GM19455 (cell line): ENCODE measurements around the gene FOXJ3.
A peak's percentile ranks its signal among the peaks of the same experiment; 100 is the strongest.

Source experiments
- ATAC-seq: cut with Tn5 transposase; IDR thresholded peaks from one replicate; pipeline ENCODE4 v1.9.1; 2021; ENCODE audit not compliant: unreplicated experiment

Gene FOXJ3

GRCh38 chr1:42335050-42335808, at the start of gene FOXJ3:
Gene FOXJ3 (minus strand): TSS chr1:42335235. CDS start chr1:42311093, 24,142 bp downstream.
- peak; percentile 73 for ATAC-seq

DNA sequence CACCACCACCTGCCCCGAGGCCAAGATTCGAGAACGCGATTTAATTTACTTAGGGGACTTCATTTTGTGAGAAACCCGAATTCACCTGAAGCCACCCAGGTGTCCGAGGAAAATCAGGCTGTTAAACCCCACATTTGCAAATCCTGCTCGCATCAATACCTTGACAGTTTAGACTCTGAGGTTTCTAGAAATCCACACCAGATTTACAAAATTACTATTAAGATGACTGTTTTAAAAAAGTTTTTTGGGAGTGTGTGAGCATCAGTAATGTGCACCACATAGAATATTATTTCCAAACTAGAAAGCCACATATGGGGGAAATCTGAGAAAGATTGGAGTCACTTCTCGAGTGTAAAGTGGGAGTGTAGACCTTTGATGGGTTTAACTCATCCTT, 46.2 kb upstream of the FOXJ3 start:
- no peak for ATAC-seq

- peak; percentile 89 for ATAC-seq
These were observed 45.7 kb upstream of the FOXJ3 start, which contains the start of gene RIMKLA for GRCh38 chr1:42380586-42381279. Gene RIMKLA (plus strand): TSS chr1:42380792. CDS start chr1:42380935, 143 bp downstream.

GRCh38 chr1:42379794-42380585, 45.0 kb upstream of the FOXJ3 start:
- peak; percentile 57 for ATAC-seq

- no peak for ATAC-seq
These were observed 37.8 kb upstream of the FOXJ3 start for GRCh38 chr1:42372796-42373195.

DNA sequence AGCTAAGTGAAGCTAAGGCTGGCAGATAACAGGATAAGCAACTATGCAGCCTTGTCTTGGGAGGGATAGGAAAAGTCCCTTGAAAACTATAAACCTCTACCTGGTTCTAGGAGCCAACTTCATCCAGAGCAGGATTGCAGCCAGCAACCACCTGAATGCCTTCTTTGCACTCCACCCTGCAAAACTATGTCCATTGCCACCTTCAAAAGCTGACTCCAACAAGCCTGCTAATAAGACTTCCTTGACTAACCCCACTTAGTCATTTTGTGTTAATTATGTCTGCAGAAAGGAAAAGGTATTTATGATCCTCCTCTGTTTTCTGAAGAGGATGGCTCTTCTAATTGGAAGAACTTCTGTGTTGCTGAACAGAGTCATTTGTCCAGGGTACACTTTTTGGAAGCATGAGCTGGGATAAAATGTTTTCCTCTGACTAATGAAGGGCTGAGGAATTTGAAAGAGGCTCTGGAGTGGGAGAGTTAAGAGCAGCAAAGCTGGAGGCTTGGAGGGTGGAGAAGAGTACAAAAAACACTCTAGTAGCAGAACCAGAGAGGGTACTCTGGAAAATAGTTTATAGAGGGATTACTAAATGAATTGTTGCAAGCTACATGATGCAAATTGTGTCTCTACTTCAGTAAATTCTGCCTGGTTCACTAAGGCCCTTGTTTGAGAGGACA, 36.0 kb upstream of the FOXJ3 start:
- no peak for ATAC-seq

- no peak for ATAC-seq
These were observed 34.4 kb upstream of the FOXJ3 start for GRCh38 chr1:42369471-42369870.

DNA sequence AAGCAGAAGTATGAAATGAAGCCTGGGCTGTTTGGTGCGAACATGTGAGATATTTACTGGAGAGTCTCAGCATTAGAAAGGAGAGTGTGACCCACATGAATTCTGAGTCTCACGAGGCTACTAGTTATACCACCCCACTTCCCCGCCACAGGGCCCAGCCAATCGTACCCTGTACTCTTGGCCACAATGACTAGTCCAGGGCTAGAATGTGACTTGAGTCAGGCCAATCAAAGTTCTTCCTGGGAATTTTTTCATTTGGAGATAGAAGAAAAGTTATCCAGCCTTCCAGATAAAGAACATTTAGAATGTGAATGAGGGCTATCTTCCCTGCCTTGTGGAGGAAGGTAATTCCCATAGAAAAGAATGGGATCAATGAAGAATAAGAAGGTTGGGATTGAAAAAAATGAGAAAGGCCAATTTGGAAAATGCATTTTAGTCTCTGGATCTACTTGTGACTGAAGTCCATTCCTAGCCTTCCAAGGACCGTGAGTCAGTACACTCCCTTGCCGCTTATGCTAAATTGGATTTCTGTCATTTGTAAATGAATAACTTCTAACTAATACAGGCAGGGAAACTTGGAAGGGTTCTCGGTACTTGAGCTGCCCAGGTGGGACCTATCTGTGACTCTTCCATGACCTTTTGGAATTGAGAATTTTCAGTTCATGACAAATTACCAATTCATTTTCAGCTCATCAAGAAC, 33.2 kb upstream of the FOXJ3 start:
- no peak for ATAC-seq

- ATAC-seq, result no peak
These were observed 30.1 kb upstream of the FOXJ3 start for GRCh38 chr1:42365118-42365517.

DNA sequence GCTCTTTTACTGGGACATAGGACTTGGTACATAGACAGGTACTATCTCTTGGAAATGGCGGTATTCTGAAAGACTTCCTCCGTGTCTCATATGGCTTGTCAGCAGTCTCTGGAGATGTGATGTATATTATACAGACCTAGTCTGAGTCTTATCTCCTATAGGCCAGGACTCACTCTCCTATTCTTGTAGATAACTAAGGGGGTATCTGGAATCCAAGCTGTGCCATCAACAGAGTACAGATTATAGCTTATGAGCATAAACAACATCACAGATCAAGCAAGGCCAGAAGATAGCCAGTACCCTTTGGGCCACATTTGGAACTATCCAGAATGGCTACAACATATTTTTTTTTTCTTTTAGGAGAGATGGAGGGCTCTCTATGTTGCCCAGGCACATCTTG, 29.5 kb upstream of the FOXJ3 start:
- ATAC-seq, result no peak

GRCh38 chr1:42364089-42364488, 29.1 kb upstream of the FOXJ3 start:
- ATAC-seq, result no peak

- no peak for ATAC-seq
These were observed 24.4 kb upstream of the FOXJ3 start for GRCh38 chr1:42359466-42359865.

DNA sequence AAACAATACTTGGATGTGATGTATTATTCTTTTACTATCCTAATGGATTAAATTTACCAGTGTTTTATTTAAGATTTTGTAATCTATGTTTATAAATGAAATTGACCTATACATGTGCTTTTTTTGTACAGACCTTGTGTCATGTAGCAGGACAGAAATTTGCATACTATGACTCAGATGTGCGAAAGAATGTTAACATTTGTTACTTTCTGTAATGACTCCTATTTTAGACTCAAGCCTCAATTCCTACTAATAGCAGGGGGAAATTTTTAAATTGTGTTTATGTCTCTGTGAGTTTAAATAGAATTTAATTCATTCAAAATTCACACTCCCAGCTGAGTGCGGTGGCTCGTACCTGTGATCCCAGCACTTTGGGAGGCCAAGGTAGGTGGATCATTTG, 23.8 kb upstream of the FOXJ3 start:
- no peak for ATAC-seq

- ATAC-seq, result no peak
These were observed 15.1 kb upstream of the FOXJ3 start for GRCh38 chr1:42350086-42350485.

GRCh38 chr1:42348498-42348897, 13.5 kb upstream of the FOXJ3 start:
- no peak for ATAC-seq

GRCh38 chr1:42343049-42343448, 8.0 kb upstream of the FOXJ3 start:
- ATAC-seq, result no peak

DNA sequence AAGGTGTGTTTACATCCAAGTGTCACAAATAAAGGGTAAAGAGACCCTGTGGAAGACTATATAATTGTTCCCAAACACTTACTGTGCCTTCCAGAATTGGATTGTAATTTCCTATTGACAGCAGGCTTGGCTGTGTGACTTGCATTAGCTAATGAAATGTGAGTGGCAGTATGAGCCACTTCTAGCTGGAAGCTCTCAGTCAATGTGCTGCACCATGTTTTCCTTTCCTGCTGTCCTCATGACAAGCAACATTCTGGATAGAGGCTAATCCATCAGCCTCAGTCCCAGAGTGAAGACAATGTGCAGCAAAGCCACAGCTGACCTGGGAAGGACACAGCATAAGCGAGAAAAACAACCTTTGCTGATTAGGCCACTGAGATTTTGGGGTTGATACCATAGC, 5.9 kb upstream of the FOXJ3 start:
- no peak for ATAC-seq

- no peak for ATAC-seq
These were observed 5.1 kb upstream of the FOXJ3 start for GRCh38 chr1:42340093-42340492.

DNA sequence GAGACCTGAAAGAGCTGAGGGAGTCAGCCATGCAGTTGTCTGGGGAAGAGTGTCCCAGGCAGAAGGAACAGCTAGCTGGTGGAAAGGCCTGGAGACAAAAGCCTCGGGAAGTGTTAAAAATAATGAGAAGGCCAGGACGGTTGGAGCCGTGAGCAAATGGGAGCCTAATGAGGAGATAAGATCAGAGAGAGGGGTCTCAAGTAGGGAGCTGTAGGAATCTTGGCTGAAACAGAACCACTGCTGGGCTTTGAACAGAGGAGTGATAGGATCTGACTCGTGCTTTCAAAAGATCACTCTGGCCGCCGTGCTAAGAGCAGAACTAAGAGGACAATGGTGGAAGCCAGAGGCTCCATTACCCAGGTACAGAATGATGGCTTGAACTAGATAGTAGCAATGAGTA, 1.9 kb upstream of the FOXJ3 start:
- ATAC-seq, result no peak

GRCh38 chr1:42335809-42336518, 929 bp upstream of the FOXJ3 start:
- ATAC-seq, result no peak
